ENCODE results near the gene ATP6V0D1.
"Not testable (repeated sequence)": the region's sequence is repeated elsewhere in the genome, so short reads cannot be mapped to it uniquely, and the experiment has no call there.

ATP6V0D1 gene

DNA sequence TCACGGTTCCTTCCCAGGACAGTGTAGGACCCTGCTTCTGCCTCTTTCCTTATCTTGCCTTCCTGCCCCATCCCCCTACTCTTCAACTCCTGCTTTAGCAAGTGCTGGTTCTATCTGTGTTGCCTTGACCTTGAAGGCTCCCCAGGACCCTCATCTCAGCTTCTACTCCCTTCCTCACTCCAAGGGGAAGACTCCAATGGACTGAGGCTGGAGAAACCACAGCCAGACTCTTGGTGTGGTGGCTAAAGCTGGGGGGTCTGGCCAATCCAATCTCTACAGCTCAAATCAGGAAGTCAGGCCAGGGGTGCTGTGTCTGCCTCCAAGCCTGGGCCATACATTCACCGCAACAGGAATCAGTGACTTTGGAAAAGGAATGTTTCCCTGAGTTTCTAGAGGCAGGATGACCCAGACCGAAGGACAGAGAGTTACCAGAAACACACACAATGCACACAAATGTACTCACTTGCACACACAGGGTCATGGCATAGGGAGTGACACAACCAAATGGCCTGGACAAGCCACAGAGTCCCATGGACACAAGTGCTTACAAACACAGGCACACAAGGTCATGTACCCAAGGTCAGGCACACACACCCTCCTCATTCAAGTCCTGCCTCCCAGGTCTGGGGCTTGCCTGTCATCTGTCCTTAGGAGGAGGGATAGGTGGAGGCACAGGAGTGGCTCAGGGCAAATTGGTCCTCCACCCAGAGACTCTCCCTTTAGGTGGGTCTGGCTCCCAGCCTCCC lies 51.7 kb downstream of the ATP6V0D1 start:
- DNase-seq (ENCODE audit: low read depth), result no peak

DNA sequence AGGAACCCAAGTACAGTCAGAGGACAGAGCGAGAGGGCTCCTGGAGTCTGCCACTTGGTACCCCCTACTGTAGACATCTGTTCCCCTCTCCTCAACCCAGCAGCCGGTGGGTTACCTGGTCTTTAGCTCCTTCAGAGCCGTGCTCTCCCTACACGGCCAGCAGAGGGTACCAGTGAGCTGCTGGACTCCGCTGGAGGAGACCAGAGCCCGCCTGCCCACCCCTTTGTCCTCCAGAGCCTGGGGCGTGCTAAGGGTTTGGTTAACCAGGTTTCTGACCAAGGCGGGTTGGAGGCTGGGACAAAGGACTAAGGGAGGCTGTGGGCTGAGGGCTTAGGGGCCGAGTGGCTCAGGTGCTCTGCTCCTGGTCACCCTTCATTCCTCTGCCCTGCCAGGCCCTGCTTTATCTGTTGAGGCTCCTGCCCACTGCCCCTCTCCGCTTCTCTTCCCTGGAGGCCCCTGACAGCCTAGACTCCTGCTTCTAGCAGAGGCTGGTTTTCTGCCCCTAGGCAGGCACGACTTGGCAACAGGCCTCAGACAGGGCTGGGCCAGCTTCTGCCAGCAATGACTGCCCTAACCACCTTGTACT lies 52.7 kb downstream of the ATP6V0D1 start:
- peak; percentile 35 for DNase-seq (ENCODE audit: low read depth)

DNA sequence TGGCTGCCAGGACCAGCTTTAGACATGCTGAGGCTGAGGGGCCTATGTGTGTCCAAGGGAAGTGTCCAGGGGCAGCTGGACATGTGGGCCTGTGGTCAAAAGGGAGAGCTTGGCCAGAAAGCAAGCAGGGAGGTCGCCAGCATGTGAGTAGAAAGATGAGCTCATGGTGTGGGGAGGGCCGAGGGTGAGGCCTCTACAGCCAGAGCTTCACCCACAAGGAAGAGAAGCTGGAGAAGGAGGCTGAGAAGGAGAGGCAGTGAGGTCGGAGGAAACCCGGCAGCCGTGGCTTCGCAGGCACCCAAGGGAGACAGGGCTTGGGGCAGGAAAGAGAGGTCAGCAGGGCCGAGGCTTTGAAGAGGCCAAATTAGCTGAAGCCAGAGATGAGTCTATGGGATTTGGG lies 54.0 kb downstream of the ATP6V0D1 start:
- DNase-seq (ENCODE audit: low read depth), result no peak

DNA sequence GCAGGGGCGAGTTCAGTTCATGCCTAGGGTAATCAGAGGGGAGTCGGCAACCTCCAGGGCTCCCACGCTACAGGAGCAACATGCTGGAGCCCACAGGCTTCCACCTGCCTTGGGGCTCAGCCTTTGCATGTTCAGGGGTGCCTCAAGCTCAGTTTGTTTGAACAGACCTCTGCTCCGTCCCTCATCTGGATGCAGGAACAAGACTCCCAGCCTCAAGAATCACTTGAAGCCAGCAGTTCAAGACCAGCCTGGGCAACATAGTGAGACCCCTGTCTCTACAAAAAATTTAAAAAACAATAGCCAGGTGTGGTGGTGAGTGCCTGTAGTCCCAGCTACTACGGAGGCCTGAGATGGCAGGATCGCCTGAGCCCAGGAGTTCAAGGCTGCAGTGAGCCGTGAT lies 54.9 kb downstream of the ATP6V0D1 start:
- DNase-seq (ENCODE audit: low read depth), result no peak

DNA sequence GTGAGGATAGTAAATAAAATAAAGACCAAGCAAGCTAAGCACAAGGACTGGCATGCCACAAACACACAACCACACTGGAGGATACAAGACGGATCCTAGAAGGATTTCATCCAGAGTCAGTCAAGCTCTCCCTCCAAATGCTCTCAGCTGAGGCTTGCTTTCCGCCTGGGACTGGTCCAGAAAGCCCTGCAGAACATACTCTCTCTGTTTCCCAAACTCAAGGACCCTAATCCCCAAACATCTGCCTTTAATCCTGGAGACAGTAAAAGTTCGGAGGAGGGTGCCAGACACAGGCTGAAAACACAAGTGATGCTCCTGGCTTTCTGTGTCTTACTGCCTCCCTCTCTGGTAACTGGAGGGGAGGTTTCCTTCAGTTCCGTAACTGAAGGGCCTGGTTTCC lies 55.4 kb downstream of the ATP6V0D1 start:
- no peak for DNase-seq (ENCODE audit: low read depth)

DNA sequence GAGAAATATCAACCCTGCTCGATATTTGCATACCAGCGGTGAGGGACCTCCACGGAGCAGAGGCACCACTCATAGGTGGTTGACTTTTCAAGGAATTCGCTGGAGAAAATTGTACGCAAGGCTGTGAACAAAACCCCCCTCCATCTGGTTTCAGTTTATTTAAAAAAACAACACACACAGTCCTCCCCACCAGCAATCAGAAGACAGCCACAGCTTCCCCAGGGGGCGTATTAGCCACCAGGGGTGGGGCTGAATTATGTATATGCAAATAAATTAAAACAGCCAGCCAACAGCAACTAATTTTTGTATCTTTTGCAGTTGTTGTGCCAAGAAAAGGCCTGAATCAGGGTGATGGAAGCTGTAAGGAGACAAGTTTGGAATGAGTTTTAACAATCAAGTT lies 55.9 kb downstream of the ATP6V0D1 start:
- no peak for DNase-seq (ENCODE audit: low read depth)

DNA sequence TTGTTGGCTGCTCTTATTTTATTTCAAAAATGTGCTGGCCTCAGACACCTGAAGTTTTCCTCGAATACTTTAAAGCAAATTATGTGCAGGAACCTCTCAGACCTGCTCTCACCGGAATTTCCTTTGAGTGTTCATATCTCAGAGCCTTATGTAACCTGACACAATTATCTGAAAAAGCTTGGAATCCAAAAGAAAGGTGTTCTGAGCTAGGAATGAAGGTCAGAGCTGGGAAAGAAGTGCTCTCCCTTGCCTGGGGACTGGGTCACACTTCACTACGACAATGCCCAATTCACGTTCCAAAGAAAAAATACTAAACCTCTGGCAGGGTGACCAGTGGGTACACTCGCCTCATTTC lies 56.7 kb downstream of the ATP6V0D1 start:
- no peak for DNase-seq (ENCODE audit: low read depth)

DNA sequence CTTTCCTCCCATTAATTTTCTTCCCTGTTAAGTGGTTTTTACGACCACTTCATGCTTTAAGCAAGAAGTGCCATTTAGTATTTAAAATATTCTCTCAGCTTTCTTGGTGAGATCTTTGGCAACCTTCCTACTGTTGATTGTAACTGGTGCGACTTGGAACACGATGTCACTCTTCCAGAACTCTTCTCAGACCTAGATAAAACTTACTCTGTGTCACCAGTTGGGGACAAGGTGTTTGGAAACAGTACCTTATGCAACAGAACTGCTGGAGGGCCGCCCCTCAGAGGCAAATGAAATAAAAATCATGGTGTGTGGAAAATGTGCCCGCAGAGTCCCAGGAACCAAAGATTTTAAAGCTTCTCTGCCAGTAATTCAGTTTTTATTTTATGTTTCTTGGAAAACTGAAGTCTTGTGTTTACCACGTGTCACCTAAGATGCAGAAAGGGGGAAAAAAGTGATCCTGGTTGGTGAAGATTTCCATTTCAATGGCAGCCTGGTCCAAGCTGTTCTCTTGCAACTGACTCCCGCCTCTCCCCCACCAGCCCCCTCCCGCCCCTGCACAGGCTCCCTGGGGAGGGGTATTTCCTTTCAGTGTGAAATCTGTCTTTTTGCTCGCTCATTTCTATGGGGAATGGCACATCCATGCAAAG lies 57.2 kb downstream of the ATP6V0D1 start:
- no peak for DNase-seq (ENCODE audit: low read depth)

DNA sequence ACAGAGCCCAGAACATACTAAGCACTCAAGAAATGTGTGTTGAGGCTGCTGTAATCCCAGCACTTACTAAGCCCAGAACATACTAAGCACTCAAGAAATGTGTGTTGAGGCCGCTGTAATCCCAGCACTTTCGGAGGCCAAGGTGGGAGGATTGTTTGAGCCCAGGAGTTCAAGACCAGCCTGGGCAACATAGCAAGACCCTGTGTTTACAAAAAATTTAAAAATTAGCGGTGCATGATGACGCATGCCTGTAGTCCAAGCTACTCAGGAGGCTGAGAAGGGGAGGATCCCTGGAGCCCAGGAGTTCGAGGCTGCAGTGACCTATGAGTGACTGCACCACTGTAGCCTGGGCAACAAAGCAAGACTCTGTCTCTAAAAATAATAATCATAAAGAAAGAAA lies 57.9 kb downstream of the ATP6V0D1 start:
- DNase-seq (ENCODE audit: low read depth), result no peak

DNA sequence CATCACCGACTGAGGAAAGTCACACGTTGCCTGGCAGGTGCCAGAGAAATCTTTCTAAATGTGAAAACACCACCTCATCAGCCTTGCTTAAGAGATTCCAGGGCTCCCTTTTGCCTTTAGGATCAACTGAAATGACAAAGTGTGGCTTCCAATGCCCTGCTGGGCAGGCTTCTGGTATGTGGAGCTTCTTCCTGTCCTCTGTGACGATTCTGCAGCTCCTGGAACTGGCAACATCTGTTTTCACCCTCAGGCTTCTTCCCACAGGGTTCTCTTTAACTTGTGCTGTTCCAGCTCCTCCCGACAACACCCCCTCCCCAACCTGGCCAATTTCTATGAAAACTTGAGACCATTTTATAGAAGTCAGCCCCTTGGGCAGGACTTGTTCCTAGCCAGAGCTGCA lies 59.9 kb downstream of the ATP6V0D1 start:
- DNase-seq (ENCODE audit: low read depth), result no peak

DNA sequence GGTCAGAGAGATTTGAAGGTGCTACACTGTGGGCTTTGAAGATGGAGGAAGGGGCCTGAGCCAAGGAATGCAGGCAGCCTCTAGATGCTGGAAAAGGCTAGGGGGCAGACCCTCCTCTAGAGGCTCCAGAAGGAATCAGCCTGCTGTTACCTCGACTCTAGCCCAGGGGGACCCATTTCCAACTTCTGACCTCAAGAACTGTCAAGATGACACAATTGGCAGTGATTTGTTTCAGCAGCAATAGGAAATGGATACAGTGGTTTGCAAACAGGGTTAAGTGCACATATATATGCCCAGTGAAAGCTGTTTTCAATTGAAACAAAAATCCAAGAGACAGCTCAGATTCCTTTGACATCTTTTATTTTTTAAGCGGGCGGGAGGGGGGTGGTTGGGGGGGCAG lies 61.0 kb downstream of the ATP6V0D1 start:
- DNase-seq (ENCODE audit: low read depth), result no peak

DNA sequence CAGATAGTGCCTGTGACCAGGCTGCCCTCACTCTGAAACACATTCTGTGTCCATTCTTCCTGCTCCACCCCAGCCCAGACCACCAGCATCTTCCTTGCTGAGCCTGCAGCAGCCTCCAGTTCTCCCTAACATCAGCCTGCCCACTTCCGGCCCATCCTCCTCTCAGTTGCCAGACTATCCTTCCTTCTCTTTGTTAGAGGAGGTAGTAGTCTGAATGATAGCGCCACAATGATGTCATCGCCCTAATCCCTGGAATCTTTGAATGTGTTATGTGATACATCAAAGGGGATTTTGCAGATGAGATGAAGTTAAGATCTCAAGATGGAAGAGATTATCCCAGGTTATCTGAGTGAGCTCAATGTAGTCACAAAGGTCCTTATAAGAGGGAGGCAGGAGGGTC lies 61.5 kb downstream of the ATP6V0D1 start:
- no peak for DNase-seq (ENCODE audit: low read depth)

DNA sequence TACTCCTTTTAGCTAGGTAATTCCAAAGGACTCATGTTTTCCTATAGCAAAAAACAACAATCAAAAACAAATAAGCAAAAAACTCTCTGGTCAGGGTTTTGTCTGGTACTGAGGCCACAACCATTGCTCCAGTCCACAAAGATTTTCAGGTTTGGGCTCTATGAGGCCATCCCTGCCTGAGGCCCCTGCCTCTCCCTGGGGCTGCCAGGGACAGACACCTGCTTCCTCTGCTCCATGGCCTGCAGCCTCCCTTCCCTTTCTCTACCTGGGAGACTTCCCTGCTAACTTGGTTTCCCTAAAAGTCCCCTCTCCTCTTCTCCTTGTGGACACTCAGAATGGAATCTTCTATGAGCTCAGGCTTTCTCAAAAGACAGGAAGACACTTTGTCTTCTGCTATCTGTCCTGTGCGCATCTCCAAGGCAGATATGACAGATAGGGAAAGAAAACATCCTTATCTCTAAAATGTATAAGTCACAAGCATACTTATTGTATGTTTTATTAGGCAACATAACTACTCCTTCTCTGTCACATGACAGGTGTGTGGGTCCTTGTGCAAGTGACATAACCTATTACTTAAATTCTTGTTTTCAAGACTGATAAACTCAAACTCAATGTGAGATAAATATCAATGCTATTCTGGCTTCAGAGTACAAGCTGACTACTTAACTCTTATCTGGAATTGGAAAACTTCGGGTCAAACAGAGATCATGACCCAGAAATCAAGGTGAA lies 63.5 kb downstream of the ATP6V0D1 start:
- DNase-seq (ENCODE audit: low read depth), result no peak

DNA sequence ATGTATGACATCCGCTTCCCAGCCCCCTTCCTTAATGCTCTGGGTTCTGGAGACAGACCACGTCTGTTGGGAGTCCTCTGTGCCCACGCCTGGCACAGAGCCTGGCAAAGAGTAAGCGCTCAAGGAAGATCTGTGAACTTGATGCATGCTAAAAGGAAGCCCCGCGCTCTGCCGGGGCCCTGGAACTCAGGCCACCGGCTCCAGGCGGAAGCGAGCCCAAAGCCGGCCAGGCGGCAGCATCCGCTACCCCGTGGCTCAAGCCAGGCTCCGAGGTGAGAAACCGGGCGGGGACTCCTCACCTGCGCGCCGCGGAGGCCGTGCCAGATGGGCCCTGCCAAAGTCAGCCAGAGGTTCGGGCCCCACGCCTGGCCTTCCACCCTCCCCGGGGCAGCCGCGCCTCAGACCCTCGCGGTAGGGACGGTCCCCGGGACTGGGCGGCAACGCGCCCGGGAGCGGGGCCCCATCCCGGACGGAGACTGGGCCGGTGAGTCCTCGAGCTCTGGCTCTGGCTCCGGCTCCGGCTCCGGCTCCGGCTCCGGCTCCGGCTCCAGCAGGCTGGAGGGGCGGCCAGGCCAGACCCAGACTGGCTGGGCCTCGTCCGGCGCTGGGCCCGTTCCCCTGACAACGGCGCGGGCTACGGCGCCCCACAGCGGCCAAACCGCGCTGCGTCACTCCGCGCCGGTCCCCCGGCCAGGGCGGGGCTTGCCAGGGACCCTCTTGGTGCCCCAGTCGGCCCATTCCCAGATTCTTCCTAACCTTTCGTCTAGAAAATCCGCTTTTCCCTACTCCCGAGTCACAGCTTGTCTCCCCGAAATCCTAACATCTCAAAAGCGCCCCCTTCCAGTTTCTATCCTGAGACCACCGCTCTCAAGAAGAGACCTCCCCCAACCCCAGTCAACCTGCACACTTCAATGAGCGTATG lies 64.8 kb downstream of the ATP6V0D1 start, which contains the start of gene ZDHHC1:
TSS of gene ZDHHC1 (minus strand) at position 606 of the 922 bp plus-strand sequence. CDS start 8,702 bp downstream, outside the sequence.
- peak; percentile 31 for DNase-seq (ENCODE audit: low read depth)

DNA sequence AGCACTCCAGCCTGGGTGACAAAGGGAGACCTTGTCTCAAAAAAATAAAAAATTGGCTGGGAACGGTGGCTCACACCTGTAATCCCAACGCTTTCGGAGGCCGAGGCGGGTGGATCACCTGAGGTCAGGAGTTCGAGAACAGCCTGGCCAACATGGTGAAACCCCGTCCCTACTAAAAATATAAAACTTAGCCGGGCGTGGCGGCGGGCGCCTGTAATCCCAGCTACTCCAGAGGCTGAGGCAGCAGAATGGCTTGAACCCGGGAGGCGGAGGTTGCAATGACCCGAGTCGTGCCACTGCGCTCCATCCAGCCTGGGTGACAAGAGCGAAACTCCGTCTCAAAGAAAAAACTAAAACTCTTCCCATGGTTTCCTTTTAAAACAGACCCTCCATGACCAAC lies 65.5 kb downstream of the ATP6V0D1 start:
- DNase-seq (ENCODE audit: low read depth), result not testable (repeated sequence)

DNA sequence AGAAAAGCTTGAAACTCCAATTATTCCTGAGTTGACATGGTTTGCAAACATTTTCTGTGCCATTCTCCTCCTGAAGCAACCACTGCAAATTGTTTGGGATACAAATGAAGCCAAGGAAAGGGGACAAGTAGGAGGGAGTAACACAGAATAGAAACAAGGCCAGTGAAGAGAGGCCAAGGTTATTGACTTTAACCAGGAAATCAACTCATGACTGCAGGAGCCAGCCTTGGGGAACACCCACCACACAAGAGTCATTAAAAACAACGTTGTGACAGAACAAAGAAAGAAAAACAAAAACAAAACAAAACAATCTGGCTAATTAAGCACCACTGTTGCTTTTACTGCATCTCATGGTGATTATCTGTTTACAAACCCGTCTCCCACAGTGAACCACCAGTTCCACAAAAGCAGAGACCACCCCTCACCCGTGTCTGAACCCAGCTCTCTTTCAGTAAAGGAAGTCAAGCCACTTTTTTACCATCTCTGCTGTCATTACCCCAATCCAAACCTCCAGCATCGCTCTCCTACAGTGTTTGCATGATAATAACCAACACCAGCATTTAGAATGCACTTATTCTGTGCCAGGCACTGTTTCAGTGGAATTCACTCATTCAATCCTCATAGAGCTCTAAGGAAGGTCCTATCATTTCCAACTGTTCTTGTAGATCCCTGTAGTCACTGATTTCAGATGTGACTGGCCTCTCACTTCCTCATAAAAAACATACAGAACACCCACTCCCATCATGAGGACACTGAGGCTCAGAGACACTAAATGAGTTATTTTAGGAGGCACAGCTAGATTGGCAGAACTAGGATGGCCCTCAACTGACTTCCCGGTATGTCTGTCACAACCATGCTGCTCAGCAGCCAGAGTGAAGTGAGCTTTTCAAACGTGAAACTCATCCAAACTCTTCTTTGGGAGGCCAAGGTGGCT lies 66.7 kb downstream of the ATP6V0D1 start:
- no peak for DNase-seq (ENCODE audit: low read depth)

DNA sequence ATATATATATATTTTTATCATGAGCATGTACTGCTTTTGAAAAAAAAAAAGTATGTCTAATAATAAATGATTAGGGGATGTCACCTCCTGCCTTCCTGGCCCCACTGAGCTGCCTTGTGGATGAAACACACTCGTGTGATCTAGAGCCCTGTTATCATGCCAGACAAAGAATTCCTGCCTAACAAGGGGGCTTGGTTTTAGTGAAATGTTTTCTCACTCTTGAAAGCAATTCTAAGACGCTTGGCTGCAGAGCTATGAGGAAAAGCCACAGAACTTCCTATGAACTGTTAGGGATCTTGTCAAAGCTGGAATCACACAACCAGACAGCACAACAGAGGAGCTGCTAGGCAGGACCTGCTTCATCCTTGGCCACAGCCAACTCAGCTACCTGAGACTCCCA lies 68.7 kb downstream of the ATP6V0D1 start:
- no peak for DNase-seq (ENCODE audit: low read depth)

DNA sequence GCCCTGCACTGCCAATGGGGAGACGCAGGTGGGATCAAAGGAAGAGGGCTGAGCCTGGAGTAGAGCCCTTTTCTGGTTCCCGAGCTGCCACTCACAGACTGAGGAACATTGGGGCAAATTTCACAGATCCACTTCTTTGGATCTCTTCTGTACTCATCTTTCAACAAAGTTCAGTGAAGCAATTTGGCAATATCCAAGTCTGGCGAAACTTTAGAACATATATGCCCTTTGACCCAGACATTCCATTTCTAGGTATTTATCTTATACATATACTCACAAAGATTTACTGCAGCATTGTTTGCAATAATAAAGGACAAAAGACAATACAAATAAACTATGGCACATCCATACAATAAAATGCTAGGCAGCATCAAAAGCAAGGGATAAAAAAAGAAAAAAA lies 69.6 kb downstream of the ATP6V0D1 start:
- no peak for DNase-seq (ENCODE audit: low read depth)

DNA sequence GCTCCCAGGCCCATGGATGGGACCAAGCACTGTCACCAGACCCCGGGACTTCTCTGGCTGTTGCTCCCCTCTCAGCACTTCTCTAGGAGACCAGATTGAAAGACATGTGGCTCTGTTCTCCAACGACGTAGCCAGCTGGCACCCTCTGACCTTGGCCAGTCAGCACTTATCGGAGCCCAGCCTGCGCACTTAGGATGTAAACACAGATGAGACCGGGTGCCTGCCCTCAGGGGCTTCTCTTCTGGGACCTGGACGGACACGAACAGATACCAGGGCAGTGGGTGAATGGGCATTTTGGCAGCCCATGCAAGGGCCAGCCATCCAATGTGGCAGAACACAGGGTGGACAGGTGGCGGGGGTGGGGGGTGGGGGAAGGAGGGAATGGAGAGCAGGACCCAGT lies 71.3 kb downstream of the ATP6V0D1 start:
- no peak for DNase-seq (ENCODE audit: low read depth)

DNA sequence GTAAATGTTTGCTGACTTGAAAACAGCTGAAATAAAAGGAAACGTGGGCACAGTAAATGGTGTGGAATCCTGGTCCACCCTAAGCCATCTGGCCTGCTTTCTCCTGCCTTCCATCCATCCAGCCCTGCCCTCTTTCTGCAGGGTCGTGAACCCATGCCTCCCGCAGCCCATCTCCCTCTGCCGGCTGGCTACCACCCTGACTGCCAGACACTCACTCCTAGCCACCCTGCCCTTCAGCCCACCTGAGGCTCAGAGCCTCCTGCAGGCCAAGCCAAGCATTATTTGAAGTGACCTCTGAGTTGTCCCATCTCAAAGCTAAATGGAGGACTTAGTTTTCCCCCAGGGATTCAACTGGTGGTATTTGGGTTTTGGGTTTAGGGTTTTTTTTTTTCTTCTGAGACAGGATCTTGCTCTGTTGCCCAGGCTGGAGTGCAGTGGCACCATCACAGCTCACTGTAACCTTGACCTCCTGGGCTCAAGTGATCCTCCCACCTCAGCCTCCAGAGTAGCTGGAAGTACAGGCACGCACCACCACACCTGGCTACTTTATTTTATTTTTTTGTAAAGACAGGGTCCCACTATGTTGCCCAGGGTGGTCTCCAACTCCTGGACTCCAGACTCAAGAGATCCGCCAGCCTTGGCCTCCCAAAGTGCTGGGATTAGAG lies 73.0 kb downstream of the ATP6V0D1 start:
- no peak for DNase-seq (ENCODE audit: low read depth)

All from stimulated activated CD8-positive, alpha-beta memory T cell treated with anti-CD3 and anti-CD28 coated beads, Interleukin-4, amount 100 ng/mL, for 24 hours (primary cell).